C1 segment of cervical spinal cord (tissue), 14 donors: ENCODE data around the gene PITPNB.
A peak's percentile ranks its signal among the peaks of the same experiment; 100 is the strongest.

Source experiments
- DNase-seq, 14 donors: peaks; one replicate each; lab custom pipeline; 2025; lab: John Stamatoyannopoulos, UW

Gene PITPNB

DNA sequence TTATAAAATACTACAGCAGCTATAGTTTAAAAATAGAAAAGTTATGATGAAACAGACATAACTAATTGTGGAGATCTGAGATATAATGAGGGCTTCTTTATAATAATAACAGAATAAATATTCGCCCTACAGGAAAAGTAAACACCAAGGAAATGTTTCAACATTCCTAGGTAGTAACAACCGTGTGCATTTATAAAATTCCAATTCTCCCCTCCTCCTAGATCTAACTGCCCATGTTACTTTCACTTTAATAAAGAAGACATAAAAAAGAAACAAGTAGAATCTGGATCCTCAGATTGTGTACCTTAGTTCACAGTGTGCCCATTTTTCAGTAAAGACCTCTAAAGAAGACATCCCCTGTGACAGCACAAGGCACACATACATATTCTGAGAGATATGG, 59.7 kb downstream of the PITPNB start:
- no peak for DNase-seq

GRCh38 chr22:27858626-27859025, 60.4 kb downstream of the PITPNB start:
- DNase-seq = no peak

DNA sequence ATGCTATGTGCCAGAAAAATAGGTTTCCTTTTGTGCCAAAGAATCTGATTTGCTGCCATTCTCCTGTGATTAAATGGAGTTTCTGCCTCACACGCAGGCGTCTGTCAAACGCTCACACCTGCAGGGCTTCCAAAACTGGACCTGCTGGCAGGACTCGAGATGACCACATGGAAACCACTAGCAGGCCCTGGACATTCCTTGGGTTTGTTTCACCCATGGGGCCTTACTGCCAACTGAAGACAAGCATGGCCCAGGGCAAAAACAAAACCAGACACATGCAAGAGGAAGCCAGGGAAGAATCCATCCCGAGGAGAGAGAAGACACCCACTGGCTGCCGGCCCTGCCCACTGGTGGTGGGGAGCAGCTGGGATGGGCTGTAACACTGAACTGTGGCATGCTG, 61.6 kb downstream of the PITPNB start:
- DNase-seq = no peak

DNA sequence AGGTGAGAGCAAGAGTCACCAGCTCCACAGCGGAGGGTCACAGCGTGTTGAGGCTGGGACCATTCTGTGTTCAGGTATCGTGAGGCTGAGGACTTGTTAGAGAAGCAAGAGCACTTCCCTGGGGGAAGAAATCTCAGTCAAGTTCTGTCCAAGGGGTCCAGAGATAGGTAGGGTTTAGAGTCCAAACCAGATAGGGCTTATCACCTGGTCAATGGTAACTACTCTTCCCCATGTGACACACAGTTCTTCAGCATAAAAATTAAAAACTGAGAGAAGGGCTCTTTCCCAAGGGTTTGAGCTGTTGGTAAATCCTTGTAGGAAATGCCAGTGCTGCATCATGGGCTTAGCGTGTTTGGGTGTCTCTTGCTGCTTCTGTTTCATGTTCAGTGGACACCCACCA, 62.7 kb downstream of the PITPNB start:
- no peak for DNase-seq

DNA sequence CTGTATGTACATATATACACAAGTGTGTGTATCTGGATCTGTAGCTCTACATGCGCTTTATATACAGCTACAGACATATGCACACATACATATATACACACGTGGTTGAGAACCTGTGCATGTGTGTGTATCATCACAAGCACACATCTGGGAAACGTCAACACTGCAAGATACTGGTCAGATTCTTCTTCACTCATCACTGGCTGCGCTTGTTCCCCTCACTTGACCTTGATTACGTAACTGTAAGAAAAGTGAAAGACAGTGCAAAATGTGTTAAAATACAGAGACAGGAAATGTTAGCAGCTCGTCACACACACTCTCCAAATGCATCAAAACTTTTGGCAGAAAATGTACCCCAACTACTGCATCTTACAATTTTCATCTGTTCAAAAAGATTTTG, 65.6 kb downstream of the PITPNB start:
- no peak for DNase-seq

DNA sequence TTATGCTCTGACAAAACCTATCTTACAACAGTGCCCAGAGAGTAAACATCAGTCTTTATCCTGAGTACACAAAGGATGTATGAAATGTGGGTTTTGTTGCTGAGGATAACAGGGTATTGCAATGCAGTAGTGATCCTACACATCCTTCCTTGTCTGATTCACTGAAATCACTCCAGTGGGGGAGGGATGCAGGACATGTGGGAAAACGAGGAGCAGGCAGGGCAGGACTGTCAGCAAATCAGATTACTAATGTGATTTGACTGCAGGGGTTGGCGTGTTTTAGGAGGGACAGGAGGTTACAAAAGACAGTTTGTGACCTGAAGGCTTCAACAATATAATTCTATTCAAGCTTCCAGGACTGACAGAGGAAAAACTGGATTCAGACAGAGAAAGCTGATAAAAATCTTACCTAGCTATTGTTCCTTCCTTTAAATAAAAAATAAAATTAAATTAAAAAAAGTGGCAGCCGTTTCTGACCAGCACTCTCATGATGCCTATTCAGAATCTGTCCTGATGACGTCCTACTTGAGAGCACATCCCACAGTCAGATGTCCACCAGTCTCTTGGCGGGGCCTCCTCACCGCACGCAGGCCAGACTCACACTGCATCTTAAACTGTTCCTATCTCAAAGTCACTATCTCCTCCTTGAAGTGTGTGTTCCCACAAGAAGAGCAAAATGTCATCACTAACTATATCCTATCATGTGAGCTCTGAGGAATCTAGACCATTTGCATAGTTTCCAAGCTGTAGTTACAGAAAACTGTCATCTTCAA, 66.9 kb downstream of the PITPNB start:
- no peak for DNase-seq

- DNase-seq = peak in 1 of 14 donors; percentile 2
Observed at GRCh38 chr22:27850000-27850521, 69.0 kb downstream of the PITPNB start.

DNA sequence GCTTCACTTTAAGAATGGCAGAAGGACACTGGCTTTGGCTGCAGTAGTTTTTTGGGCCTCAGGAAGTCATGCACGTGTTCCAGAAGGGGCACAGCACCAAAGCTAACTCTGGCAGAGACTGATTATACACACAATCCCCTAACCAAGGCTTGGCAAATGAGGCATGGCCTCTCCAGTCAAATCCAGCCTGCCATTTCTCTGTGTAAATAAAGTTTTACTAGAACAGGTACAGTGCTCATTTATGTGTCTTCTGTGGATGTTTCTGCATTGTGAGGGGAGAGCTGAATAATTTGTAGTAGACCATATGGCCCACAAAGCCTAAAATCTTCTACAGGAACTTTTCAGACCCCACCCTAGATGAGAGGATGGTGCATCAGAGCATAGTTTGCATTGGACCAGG, 71.1 kb downstream of the PITPNB start:
- DNase-seq = no peak

DNA sequence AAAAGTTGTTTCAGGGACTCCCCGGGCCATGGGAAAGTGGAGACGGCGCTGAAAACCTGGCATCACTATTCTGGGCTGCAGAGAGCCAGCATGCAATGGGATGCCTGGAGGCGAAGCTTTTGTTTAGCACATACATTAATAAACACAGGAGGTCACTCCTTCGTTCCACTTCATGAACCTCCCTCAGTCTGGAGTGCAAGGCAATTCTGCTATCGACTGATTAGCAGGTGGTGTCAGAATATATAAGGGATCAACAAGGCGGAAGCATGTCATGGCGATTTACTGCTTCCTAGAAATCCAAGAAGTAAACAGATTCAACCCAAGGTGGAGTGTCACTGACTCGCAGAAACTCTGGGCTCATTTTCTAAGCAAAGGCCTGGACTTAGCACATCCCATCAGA, 72.1 kb downstream of the PITPNB start:
- DNase-seq = no peak

DNA sequence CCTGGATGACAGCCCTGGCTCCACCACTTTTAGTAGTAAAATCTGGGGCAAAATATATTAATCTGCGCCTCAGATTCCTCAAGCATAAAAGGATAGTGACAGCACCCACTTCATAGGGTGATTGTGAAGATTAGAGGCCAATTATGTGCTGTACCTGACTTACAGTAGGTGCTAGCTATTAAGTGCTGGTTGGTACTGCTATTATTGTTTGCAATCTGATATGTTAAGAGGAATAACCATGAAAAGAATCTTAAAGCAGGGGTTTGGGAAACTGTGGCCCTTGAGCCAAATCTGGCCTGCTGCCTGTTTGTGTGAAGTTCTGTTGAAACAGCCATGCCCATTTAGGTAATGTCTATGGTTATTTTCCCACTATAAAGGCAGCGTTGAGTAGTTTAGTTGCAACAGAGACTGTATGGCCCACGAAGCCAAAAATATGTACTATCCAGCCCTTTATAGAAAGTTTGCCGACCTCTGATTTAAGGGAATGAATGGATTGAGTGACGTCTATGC, 72.8 kb downstream of the PITPNB start:
- DNase-seq = no peak

- no peak for DNase-seq
Observed at GRCh38 chr22:27845644-27846043, 73.4 kb downstream of the PITPNB start.

DNA sequence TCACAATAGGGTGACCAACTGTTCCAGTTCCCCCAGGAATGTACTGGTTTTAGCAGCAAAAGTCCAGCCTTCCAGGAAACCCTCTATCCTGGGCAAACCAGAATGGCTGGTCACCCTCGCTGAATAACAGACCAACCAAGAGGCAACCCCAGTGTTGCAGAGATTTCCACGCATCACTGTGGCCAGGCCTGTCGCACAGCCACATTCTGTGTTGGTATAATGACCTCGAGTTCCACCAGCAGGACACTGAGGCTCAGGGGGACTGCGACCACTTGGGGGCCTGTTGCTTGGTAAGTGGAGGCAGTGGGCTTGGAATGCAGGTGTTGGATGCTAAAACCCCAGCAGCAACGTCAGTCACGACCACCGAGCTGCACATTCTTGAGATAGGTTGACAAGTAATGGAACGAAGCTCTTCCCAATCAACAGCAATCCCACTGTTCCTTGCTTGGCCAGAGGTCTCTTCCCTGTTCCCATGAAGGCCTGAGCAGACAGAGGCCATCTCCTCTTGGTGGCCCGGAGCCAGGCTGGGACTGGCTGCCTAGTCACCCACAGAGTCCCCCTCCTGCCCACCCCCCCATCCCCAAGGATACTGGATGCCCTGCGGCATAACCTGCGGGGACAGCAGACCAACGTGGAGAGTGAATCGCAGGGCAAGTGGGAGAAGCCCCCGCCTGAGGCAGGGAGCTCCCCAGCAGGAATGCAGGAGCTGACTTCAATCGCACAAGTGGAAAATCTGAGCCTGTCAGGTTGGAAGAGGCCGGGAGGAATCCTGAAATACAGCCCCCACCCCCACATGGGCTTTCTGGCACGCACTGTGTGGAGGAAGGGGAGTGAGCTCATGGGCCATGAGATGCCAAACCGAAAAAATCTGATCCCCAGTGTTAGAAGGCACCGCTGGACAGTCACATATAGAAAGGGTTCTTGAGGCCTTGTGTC, 74.1 kb downstream of the PITPNB start:
- no peak for DNase-seq

DNA sequence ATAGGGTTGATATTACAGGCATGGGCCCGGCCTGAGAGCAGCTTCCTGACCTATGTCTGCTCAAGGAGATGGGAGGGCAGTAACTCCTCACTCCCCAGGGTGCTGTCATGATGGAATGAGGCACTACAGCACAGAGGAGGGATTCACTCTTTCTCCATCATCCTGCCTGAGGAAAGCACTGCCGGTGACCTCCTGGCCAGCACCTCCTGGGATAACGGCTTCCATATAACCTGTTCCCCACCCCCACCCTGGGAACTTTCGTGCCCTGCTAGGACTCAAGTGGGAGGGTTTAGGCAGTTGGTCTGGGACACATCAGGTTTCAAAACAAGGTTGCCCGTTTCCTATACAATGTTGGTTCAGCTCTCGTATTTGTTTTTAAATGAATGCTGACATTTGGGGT, 74.8 kb downstream of the PITPNB start:
- DNase-seq = no peak

GRCh38 chr22:27843441-27843840, 75.6 kb downstream of the PITPNB start:
- no peak for DNase-seq

GRCh38 chr22:27842669-27843431, 76.2 kb downstream of the PITPNB start:
- DNase-seq = peak in 1 of 14 donors; percentile 16

- no peak for DNase-seq
Observed at GRCh38 chr22:27842201-27842600, 76.9 kb downstream of the PITPNB start.

GRCh38 chr22:27840436-27840835, 78.6 kb downstream of the PITPNB start:
- DNase-seq = no peak

- no peak for DNase-seq
Observed at GRCh38 chr22:27839057-27839660, 79.9 kb downstream of the PITPNB start.

DNA sequence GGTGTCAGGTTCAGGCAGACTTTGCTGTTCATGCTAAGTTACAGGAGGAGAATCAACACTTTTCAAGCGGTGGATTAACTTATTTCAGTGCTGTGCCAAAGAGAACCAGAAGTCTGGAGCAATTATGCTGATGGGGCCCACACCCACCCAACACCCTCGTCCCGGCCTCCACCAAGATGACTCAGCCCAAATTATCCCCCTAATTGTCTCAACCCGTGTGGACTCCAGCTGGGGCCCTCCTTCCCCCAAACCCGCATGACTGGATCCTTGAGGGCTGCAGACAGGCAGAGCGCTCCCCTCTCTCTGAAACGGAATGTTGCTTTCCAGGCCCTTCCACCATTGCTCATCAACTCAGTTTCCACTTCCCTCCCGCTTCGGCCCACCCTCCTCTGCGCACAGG, 82.9 kb downstream of the PITPNB start:
- DNase-seq = no peak

DNA sequence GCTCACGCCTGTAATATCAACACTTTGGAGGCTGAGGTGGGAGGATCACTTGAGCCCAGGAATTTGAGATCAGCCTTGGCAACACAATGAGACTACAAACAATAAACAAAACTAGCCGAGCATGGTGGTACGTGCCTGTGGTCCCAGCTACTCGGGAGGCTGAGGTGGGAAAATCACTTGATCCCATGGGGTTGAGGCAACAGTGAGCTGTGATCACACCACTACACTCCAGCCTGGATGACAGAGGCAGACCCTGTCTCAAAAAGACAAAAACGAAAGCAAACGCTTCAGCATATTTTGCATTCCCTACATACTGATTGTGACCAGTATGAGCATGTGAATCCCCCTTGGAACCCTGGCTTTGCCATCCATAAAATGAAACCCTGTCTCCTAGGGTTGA, 83.6 kb downstream of the PITPNB start:
- no peak for DNase-seq
